OCI-LY7 (cell line): ENCODE data around the gene TPSB2.
"Not testable (repeated sequence)": the region's sequence is repeated elsewhere in the genome, so short reads cannot be mapped to it uniquely, and the experiment has no call there.

Experiments
- EZH2phosphoT487 ChIP-seq: fragments of 200-600 bp; sonication (generic); IDR thresholded peaks from 2 replicates; pipeline ENCODE4 v1.6.1; 2018; ENCODE audit warnings: low read depth, borderline replicate concordance, mild to moderate bottlenecking, mixed run types, antibody characterized with exemption, low read length, moderate library complexity, mixed read lengths
- TF ChIP-seq, protein P1 (sequence below): fragments of 200-600 bp; sonication (generic); conservative IDR thresholded peaks from 2 replicates; pipeline ENCODE4 v1.5.1; 2014; ENCODE audit warnings: mild to moderate bottlenecking, antibody characterized with exemption, low read length, moderate library complexity, mixed read lengths

DNA sequence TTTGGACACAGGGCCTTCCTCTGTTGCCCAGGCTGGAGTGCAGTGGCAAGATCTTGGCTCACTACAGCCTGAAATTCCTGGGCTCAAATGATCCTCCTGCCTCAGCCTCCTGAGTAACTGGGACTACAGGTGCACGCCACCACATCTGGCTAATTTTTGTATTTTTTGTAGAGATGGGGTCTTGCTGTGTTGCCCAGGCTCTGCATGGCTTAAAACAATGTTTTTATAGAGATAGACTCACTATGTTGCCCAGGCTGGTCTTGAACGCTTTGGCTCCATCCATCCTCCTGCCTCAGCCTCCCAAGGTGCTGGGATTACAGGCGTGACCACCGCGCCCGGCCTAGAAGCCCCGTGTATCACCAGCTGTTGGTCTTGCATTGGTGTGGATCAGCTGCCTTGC is 39.4 kb upstream of the TPSB2 start:
- TF ChIP-seq, protein P1, sequence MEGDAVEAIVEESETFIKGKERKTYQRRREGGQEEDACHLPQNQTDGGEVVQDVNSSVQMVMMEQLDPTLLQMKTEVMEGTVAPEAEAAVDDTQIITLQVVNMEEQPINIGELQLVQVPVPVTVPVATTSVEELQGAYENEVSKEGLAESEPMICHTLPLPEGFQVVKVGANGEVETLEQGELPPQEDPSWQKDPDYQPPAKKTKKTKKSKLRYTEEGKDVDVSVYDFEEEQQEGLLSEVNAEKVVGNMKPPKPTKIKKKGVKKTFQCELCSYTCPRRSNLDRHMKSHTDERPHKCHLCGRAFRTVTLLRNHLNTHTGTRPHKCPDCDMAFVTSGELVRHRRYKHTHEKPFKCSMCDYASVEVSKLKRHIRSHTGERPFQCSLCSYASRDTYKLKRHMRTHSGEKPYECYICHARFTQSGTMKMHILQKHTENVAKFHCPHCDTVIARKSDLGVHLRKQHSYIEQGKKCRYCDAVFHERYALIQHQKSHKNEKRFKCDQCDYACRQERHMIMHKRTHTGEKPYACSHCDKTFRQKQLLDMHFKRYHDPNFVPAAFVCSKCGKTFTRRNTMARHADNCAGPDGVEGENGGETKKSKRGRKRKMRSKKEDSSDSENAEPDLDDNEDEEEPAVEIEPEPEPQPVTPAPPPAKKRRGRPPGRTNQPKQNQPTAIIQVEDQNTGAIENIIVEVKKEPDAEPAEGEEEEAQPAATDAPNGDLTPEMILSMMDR, result not testable (repeated sequence)
- not testable (repeated sequence) for TF ChIP-seq EZH2phosphoT487
